Spleen (tissue), 7 donors: ENCODE data around the gene GJA3.

Experiments
- POLR2A ChIP-seq, 3 donors: fragments of 450-650 bp; IDR thresholded peaks; one replicate each; pipeline ENCODE4 v1.5.1; 2017; ENCODE audit warnings: antibody characterized with exemption in 3 of 3, mild to moderate bottlenecking in 1 of 3
- TF ChIP-seq, protein P1 (sequence below), 11 experiments: fragments of 200-600 bp in 7 of 11; fragments of 450-650 bp in 4 of 11; sonication (generic) in 4 of 11; IDR thresholded peaks in 8 of 11; conservative IDR thresholded peaks in 3 of 11; 1 replicate in 7 of 11; 2 replicates in 4 of 11; pipeline versions ENCODE4 v1.4.0 to v1.8.0; 2016 to 2021; ENCODE audit warnings: antibody characterized with exemption in 11 of 11, inconsistent platforms in 4 of 11, mild to moderate bottlenecking in 1 of 11
- donor health status: DM: no; HTN: no; CAD: no; lungs with moderate emphysema.
- donor health status: DM: no; HTN: no; CAD: no.
- donor health status: DM: no; HTN: no; CAD: no.

DNA sequence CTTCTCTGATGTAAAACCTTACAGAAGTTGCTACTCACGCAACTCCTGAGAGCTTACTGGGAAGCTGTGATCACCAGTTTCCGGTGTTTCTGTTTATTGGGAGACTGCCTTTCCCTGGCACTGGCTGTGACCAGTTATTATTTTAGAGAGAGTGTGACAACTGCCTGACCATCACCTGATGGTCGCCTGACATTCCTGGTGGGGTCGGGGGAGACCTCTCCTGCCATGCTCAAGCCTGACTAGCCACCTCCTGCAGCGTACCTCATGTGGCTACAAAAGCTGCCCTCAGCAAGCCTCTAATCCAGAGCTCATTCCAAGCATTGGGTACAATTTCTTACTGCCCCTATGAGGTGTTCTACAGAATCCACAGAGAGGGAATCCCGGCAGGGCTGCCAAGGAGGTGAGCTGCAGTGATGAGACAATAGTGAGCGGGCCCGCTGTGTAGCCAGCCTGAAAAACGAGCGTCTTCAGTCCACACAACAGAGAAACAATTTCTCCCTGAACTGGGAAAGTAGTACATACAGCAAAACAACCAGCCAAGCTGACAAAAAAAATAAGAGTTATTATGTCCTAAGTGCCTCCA is 28.7 kb downstream of the GJA3 start:
- TF ChIP-seq, protein P1, sequence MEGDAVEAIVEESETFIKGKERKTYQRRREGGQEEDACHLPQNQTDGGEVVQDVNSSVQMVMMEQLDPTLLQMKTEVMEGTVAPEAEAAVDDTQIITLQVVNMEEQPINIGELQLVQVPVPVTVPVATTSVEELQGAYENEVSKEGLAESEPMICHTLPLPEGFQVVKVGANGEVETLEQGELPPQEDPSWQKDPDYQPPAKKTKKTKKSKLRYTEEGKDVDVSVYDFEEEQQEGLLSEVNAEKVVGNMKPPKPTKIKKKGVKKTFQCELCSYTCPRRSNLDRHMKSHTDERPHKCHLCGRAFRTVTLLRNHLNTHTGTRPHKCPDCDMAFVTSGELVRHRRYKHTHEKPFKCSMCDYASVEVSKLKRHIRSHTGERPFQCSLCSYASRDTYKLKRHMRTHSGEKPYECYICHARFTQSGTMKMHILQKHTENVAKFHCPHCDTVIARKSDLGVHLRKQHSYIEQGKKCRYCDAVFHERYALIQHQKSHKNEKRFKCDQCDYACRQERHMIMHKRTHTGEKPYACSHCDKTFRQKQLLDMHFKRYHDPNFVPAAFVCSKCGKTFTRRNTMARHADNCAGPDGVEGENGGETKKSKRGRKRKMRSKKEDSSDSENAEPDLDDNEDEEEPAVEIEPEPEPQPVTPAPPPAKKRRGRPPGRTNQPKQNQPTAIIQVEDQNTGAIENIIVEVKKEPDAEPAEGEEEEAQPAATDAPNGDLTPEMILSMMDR (IDR thresholded peaks at IDR 0.05 in 8 of 11, conservative IDR thresholded peaks at IDR 0.05 in 3 of 11), result no peak
- no peak for TF ChIP-seq POLR2A (IDR thresholded peaks at IDR 0.05)
